Neural crest cell (in vitro differentiated cells): ENCODE data around the gene RFTN2. TPM values are rescaled to one million over a fixed set of nuclear protein-coding genes. Genes with fewer than 3 reads are reported as not detected.
A peak's percentile ranks its signal among the peaks of the same experiment; 100 is the strongest.
"Not testable (repeated sequence)": the region's sequence is repeated elsewhere in the genome, so short reads cannot be mapped to it uniquely, and the experiment has no call there.

Experiments used
- DNase-seq: peaks from one replicate; pipeline ENCODE4 v3.0.0; 2021; ENCODE audit warnings: low read depth, mixed read lengths, low spot score
- H3K27ac Mint-ChIP-seq: one replicate; pipeline ENCODE4 v1.8.0; 2021; ENCODE audit warnings: mild to moderate bottlenecking, mixed read lengths; ENCODE audit not compliant: unreplicated experiment
- H3K27me3 Mint-ChIP-seq: 2 replicates; pipeline ENCODE4 v1.8.0; 2021; ENCODE audit warnings: low read depth, mild to moderate bottlenecking, mixed read lengths
- H3K36me3 Mint-ChIP-seq: 2 replicates; pipeline ENCODE4 v1.8.0; 2021; ENCODE audit warnings: low read depth, mild to moderate bottlenecking, mixed read lengths
- H3K4me1 Mint-ChIP-seq: 2 replicates; pipeline ENCODE4 v1.8.0; 2021; ENCODE audit warnings: mixed read lengths
- H3K4me3 Mint-ChIP-seq: one replicate; pipeline ENCODE4 v1.8.0; 2021; ENCODE audit warnings: mild to moderate bottlenecking, mixed read lengths
- H3K9me3 Mint-ChIP-seq: 2 replicates; pipeline ENCODE4 v1.8.0; 2021; ENCODE audit warnings: mixed read lengths
- total RNA-seq: library from RNA; stranded (reverse); gene quantifications from 2 replicates; pipeline ENCODE4 v1.2.1, GENCODE V29; 2021
- TF ChIP-seq, protein P1 (sequence below): fragments of 200-600 bp; sonication (generic); conservative IDR thresholded peaks from 2 replicates; pipeline ENCODE4 v1.5.0; 2021; ENCODE audit warnings: antibody characterized with exemption, mild to moderate bottlenecking

RFTN2 gene
- total RNA-seq, 1 donor from 2014 or later = 16.0 TPM

DNA sequence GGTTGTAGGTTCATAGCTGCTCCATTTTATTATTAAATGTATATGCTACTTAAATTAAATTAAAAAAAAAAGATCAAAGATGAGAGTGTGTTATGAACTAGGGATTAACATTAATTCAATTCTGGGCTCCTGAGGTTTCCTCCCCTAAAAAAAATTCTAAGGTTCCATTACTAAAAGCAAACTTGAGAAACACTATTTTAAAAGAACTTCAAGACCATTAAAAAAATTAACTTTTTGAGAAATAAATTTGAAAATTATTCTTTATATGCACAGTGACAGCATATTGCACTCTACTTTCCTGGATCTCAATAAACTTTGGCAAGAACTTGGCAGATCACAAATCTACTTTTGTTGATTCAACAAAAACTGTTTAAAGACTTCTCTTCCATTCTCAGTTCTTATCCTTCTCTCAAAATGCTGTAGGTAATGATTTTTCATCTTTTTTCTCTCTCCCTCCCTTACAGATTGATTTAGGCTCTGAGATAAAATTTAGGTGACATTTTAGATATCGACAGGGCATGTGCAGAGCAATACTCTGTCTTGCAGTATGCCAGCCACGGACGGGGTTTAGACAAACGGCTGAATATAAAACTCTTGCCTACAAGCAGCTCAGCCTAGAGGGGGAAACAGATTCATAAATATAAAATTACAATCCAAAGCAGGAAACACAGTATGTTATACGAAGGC is 29.2 kb upstream of the RFTN2 start:
- TF ChIP-seq, protein P1, sequence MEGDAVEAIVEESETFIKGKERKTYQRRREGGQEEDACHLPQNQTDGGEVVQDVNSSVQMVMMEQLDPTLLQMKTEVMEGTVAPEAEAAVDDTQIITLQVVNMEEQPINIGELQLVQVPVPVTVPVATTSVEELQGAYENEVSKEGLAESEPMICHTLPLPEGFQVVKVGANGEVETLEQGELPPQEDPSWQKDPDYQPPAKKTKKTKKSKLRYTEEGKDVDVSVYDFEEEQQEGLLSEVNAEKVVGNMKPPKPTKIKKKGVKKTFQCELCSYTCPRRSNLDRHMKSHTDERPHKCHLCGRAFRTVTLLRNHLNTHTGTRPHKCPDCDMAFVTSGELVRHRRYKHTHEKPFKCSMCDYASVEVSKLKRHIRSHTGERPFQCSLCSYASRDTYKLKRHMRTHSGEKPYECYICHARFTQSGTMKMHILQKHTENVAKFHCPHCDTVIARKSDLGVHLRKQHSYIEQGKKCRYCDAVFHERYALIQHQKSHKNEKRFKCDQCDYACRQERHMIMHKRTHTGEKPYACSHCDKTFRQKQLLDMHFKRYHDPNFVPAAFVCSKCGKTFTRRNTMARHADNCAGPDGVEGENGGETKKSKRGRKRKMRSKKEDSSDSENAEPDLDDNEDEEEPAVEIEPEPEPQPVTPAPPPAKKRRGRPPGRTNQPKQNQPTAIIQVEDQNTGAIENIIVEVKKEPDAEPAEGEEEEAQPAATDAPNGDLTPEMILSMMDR = no peak
- no peaks in the 10 kb centered on the region for H3K9me3 Mint-ChIP-seq
- no peaks in the 10 kb centered on the region for H3K27me3 Mint-ChIP-seq
- peaks cover 7% of the 10 kb centered on the region for H3K36me3 Mint-ChIP-seq
- H3K4me1 Mint-ChIP-seq = peaks cover 38% of the 10 kb centered on the region
- DNase-seq = no peak
- H3K27ac Mint-ChIP-seq = peak overlapping the region; percentile 93
- H3K4me3 Mint-ChIP-seq = peak overlapping the region; percentile 92

DNA sequence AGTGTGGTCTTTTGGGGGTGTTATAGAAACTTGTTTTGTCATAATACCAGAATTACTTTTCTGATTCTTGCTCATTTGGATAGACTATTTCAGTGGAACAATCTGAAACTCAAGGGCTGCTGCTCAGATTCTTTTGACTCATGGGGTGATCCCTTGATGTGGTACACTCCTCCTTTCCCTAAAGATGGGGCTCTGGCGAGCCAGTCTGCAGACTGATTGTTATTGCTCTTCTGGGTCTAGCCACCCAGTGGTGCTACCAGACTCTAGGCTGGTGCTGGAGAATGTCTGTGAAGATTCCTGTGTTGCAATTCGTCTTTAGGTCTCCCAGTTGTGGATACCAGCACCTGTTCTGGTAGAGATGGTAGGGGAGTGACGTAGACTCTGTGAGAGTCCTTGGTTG is 25.6 kb upstream of the RFTN2 start:
- Mint-ChIP-seq H3K36me3 (peaks cover 7% of the 10 kb centered on the region), H3K4me1 (peaks cover 9% of the 10 kb centered on the region), H3K27ac (no peak overlapping the region), H3K9me3 (peaks cover 3% of the 10 kb centered on the region), H3K4me3 (no peak overlapping the region), H3K27me3 (no peaks in the 10 kb centered on the region)
- TF ChIP-seq, protein P1 = no peak
- no peak for DNase-seq

DNA sequence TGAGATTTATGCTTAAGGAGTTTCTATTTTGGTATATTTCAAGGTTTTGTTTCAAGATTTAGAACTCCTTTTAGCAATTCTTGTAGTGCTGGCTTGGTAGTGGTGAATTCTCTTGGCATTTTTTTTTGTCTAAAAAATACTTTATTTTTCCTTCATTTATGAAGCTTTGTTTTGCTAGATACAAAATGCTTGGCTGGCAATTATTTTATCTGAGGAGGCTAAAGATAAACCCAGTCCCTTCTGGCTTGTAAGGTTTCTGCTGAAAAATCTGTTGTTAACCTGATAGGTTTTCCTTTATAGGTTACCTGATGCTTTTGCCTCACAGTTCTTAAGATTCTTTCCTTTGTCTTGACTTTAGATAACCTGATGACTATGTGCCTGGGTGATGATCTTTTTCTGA is 24.3 kb upstream of the RFTN2 start:
- not testable (repeated sequence) for H3K27ac Mint-ChIP-seq, H3K9me3 Mint-ChIP-seq, H3K27me3 Mint-ChIP-seq, H3K36me3 Mint-ChIP-seq, DNase-seq, H3K4me1 Mint-ChIP-seq, H3K4me3 Mint-ChIP-seq

DNA sequence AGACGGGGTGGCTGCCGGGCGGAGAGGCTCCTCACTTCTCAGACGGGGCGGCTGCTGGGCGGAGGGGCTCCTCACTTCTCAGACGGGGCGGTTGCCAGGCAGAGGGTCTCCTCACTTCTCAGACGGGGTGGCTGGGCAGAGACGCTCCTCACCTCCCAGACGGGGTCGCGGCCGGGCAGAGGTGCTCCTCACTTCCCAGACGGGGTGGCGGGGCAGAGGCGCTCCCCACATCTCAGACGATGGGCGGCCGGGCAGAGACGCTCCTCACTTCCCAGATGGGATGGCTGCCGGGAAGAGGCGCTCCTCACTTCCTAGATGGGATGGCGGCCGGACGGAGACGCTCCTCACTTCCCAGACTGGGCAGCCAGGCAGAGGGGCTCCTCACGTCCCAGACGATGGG is 21.2 kb upstream of the RFTN2 start:
- H3K27me3 Mint-ChIP-seq, H3K27ac Mint-ChIP-seq, H3K4me1 Mint-ChIP-seq, H3K4me3 Mint-ChIP-seq, H3K9me3 Mint-ChIP-seq, DNase-seq: not testable (repeated sequence)
- H3K36me3 Mint-ChIP-seq = peaks cover 14% of the 10 kb centered on the region

DNA sequence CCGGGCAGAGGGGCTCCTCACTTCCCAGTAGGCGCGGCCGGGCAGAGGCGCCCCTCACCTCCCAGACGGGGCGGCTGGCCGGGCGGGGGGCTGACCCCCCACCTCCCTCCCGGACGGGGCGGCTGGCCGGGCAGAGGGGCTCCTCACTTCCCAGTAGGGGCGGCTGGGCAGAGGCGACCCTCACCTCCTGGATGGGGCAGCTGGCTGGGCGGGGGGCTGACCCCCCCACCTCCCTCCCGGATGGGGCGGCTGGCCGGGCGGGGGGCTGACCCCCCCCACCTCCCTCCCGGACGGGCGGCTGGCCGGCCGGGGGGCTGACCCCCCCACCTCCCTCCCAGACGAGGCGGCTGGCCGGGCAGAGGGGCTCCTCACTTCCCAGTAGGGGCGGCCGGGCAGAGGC is 20.6 kb upstream of the RFTN2 start:
- not testable (repeated sequence) for H3K4me3 Mint-ChIP-seq, DNase-seq, H3K27me3 Mint-ChIP-seq, H3K27ac Mint-ChIP-seq, H3K4me1 Mint-ChIP-seq, H3K9me3 Mint-ChIP-seq
- H3K36me3 Mint-ChIP-seq = peaks cover 14% of the 10 kb centered on the region

DNA sequence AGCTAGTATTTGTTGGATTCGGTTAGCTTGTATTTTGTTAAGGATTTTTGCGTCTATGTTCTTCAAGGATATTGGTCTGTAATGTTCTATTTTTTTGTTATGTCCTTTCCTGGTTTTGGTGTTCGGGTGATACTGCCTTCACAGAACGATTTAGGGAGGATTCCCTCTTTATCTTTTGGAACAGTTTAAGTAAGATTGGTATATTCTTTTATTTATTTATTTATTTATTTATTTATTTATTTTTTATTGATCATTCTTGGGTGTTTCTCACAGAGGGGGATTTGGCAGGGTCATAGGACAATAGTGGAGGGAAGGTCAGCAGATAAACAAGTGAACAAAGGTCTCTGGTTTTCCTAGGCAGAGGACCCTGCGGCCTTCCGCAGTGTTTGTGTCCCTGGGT is 19.8 kb upstream of the RFTN2 start:
- H3K27ac Mint-ChIP-seq, H3K4me1 Mint-ChIP-seq, H3K9me3 Mint-ChIP-seq, H3K4me3 Mint-ChIP-seq, DNase-seq, H3K27me3 Mint-ChIP-seq: not testable (repeated sequence)
- H3K36me3 Mint-ChIP-seq = peaks cover 14% of the 10 kb centered on the region

DNA sequence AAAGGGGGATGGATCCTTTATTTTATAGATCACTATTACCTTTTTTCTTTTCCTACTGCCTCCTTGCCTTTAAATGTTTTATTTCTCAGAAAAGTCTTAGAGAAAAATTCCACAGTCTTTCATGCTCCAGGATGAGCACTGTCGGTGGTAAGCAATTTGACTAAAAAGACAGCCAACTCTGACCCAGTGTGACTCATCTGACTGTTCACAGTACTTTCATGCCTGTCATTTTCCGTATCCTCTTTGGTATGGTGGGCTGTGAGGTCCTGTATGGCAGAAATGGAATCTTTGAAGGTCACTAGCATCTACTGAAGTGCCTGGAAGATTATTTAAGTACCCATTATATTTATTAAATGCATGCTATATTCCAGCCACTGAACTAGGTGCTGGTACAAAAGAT is 2.1 kb upstream of the RFTN2 start:
- no peaks in the 10 kb centered on the region for H3K9me3 Mint-ChIP-seq
- no peaks in the 10 kb centered on the region for H3K36me3 Mint-ChIP-seq
- peak overlapping the region; percentile 65 for H3K4me3 Mint-ChIP-seq
- TF ChIP-seq, protein P1 = no peak
- no peak for DNase-seq
- peaks cover 41% of the 10 kb centered on the region for H3K4me1 Mint-ChIP-seq
- no peak overlapping the region for H3K27ac Mint-ChIP-seq
- no peaks in the 10 kb centered on the region for H3K27me3 Mint-ChIP-seq
